WI38 (cell line): ENCODE data around the gene SPATA12.

Source experiments
- H3K4me3 ChIP-seq: 2 replicates; pipeline ENCODE4 v1.5.1; 2011; ENCODE audit warnings: low read depth, mild to moderate bottlenecking, control low read depth, low read length
- CTCF ChIP-seq: IDR thresholded peaks from 2 replicates; pipeline ENCODE4 v1.5.1; 2012; ENCODE audit warnings: low read depth, mild to moderate bottlenecking, control low read depth, low read length

Gene SPATA12

DNA sequence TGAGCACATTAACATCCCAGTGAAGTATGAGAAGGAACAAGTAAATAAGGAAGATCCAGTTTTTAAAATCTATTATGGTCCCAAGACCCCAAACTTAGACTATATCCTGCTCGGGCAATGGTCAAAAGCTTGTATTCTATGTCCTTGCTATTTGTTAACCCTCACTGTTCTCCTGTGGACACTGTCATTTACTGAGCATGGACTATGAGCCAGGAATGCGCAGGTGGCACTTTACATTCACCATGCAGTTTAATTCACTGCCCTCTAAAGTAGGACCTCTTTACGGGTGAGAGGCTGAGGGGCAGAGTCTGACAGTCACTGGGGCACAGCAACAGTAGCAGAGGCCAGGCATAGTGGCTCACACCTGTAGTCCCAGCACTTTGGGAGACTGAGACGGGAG lies 28.6 kb downstream of the SPATA12 start:
- no peak for TF ChIP-seq CTCF

GRCh38 chr3:57091521-57092273 lies 31.2 kb downstream of the SPATA12 start:
- no peak overlapping the region for H3K4me3 ChIP-seq
- TF ChIP-seq CTCF: no peak

More for the DNA sequence above, 28.6 kb downstream of the SPATA12 start:
- no peak overlapping the region for H3K4me3 ChIP-seq

DNA sequence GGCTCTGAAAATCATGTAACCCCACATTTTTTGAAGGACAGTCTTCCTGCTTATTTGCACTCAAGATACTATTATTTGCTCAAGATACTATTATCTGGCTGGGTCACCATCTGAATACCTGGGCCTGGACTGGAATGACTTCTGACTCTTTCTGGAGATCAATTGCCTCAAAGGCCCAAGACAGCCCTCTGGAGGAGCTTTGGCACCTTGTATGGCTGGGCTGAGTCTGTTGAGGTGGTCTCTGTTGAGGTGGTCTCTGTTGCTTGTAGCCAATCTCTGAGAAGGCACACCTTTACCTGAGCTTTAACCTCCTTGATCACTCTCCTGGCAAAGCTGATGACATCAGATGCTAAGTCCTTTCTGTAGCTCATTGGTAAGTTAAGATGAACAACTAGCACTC lies 33.0 kb downstream of the SPATA12 start:
- TF ChIP-seq CTCF: no peak
- H3K4me3 ChIP-seq: no peak overlapping the region

- no peak overlapping the region for H3K4me3 ChIP-seq
Observed at GRCh38 chr3:57093971-57094535, 33.6 kb downstream of the SPATA12 start.

DNA sequence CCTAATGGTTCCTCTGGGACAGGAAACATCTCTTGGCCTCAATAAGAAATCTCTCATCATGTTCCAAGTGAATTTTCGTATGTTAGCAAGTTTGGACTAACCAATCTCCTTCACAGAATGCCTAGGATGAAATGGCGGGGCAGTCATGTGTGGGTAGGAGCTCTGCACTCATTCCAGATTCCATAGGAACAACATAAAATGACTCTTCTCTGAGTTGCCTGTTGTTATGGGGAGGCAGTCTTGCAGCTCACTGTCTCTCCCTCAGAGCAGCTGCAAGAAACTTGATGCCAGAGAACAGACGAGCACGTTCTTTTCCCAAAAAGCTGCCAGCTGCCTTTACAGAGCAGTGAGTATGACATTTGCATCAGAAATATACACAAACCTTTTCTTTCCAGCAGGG lies 34.1 kb downstream of the SPATA12 start:
- TF ChIP-seq CTCF: no peak
- no peak overlapping the region for H3K4me3 ChIP-seq

More at GRCh38 chr3:57093971-57094535, 33.6 kb downstream of the SPATA12 start:
- no peak for TF ChIP-seq CTCF

- TF ChIP-seq CTCF: no peak
- H3K4me3 ChIP-seq: no peak overlapping the region
Observed at GRCh38 chr3:57095363-57095762, 34.9 kb downstream of the SPATA12 start.

- no peak for TF ChIP-seq CTCF
Observed at GRCh38 chr3:57097536-57097935, 37.1 kb downstream of the SPATA12 start.

More at GRCh38 chr3:57097536-57097935, 37.1 kb downstream of the SPATA12 start:
- H3K4me3 ChIP-seq: no peak overlapping the region
